H1 (cell line): ENCODE measurements around the gene POGLUT2. TPM values are rescaled to one million over a fixed set of nuclear protein-coding genes. Genes with fewer than 3 reads are reported as not detected.

Experiments used
- RNF2 ChIP-seq: fragments of 200-900, 300-1000 bp; sonication (generic); IDR thresholded peaks from 2 replicates; pipeline ENCODE4 v1.7.1; 2016; ENCODE audit warnings: borderline replicate concordance, low read depth, mild to moderate bottlenecking, antibody characterized with exemption, low read length; ENCODE audit not compliant: poor library complexity, severe bottlenecking; ENCODE audit errors: missing control alignments
- polyA plus RNA-seq, 7 experiments: library from polyadenylated mRNA; depleted of rRNA in 3 of 7; stranded (reverse) in 5 of 7; unstranded in 2 of 7; fragments of >200 nt in 5 of 7; fragments of 200-250 nt in 2 of 7; gene quantifications; 1 replicate in 5 of 7; 2 replicates in 1 of 7; 4 replicates in 1 of 7; pipeline versions ENCODE4 v1.2.1 to v1.2.3, GENCODE V29; 2011 to 2013; ENCODE audit warnings: missing spikeins in 2 of 7, mixed read lengths in 2 of 7
- total RNA-seq: library from RNA; stranded (reverse); fragmentation: NEBNext Ultra II Directional; extraction: Animal tissue kit (Norgen Biotek cat#: 25700); gene quantifications from 2 replicates; pipeline ENCODE4 v1.2.1, GENCODE V29; 2021
- TF ChIP-seq, protein P1 (sequence below): IDR thresholded peaks from 2 replicates; pipeline ENCODE4 v1.6.1; 2011; ENCODE audit warnings: low read depth, mild to moderate bottlenecking, low read length; ENCODE audit not compliant: insufficient read depth

The POGLUT2 gene
- total and polyA plus RNA-seq, 2 of the 8 experiments (the other 6 are each of a cell fraction or from before 2014, with no cell fraction given) = 9.9 to 22.3 TPM

DNA sequence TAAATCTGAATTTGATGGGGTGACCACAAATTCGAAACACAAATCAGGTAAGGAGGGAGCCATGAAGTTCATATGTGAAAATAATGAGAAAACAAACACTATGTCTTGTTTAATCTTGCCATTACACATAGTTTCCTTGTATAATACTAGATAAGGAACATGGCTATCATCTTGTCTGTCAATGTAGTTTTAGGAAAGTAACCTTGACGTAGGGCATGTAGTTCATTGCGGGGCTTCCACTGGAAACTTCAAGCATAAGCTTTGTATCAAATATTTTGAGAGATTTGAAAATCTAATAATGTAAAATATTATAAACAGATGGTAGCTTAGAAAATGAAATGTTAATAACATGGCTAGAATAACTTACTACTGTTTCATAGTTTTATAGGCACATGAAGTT lies 8.9 kb upstream of the POGLUT2 start (continued):
- TF ChIP-seq, protein P1, sequence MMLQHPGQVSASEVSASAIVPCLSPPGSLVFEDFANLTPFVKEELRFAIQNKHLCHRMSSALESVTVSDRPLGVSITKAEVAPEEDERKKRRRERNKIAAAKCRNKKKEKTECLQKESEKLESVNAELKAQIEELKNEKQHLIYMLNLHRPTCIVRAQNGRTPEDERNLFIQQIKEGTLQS = no peak
- TF ChIP-seq RNF2 = no peak
